Heart left ventricle (tissue), 13 donors: ENCODE results near the gene FGB.

Source experiments
- CTCF ChIP-seq, 12 donors: fragments of 200-600 bp; sonication (generic) in 4 of 12; IDR thresholded peaks; one replicate each; pipeline versions ENCODE4 v1.5.0 to v1.8.0; 2018 to 2022; ENCODE audit warnings: antibody characterized with exemption in 12 of 12, mild to moderate bottlenecking in 5 of 12
- POLR2A ChIP-seq, 2 donors: fragments of 450-650 bp; IDR thresholded peaks; one replicate each; pipeline ENCODE4 v1.6.1; 2017; ENCODE audit warnings: antibody characterized with exemption in 2 of 2, mild to moderate bottlenecking in 2 of 2, moderate library complexity in 2 of 2
- donor health status: ischemic (EF 13 %, LVEDD 7.1; RV severe dilation, severe dysfunction).
- donor health status: DM: no; HTN: yes; CAD: no.
- donor health status: DM: no; HTN: no; CAD: no.
- donor health status: ischemic (EF 25% LVEDD 6.9; RV normal size, moderate dysfunction).
- donor health status: ischemic (EF 25% LVEDD 5.7; RV mildly dilated, moderate dysfunction).
- donor health status: ischemic (EF 35%, LVEDD 5.7; RV mildly dilated, moderate dysfunction).
- donor health status: nonischemic (EF 11% LVEDD 7.7; RV severe dilation, severe dysfunction).
- donor health status: DM: yes; HTN: yes; CAD: no.
- donor health status: PGD.
- donor health status: ischemic (EF 29% LVEDD 5.4; RV normal size, mild dysfunction).
- donor health status: nonischemic (EF 23%, LVEDD 6.1; RV moderate dilation, normal function).

DNA sequence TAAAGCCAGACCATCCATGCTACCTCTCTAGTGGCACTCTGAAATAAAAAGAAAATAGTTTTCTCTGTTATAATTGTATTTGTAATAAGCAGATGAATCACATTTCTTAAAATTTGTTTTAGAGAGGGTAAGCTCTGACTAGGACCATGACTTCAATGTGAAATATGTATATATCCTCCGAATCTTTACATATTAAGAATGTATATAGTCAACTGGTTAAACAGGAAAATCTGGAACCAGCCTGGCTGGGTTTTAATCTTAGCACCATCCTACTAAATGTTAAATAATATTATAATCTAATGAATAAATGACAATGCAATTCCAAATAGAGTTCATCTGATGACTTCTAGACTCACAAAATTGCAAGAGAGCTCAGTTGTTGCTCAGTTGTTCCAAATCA is 1.5 kb downstream of the FGB start:
- TF ChIP-seq CTCF (IDR thresholded peaks at IDR 0.05) = no peak
- TF ChIP-seq POLR2A (IDR thresholded peaks at IDR 0.05) = no peak
